Stimulated activated CD4-positive, alpha-beta T cell treated with anti-CD3 and anti-CD28 coated beads, Interleukin-2, amount 100 ng/mL, for 48 hours (primary cell): ENCODE results near the gene COL23A1.
"Not testable (repeated sequence)": the region's sequence is repeated elsewhere in the genome, so short reads cannot be mapped to it uniquely, and the experiment has no call there.

Source experiments
- DNase-seq, 2 donors: peaks; one replicate each; pipeline ENCODE4 v3.0.0-alpha.2; 2020

The COL23A1 gene

GRCh38 chr5:178370102-178370501 lies 220.1 kb downstream of the COL23A1 start:
- DNase-seq: no peak

GRCh38 chr5:178369469-178369868 lies 220.7 kb downstream of the COL23A1 start:
- DNase-seq: not testable (repeated sequence)

GRCh38 chr5:178368716-178369300 lies 221.4 kb downstream of the COL23A1 start:
- no peak for DNase-seq

- DNase-seq: no peak
These were observed 221.9 kb downstream of the COL23A1 start for GRCh38 chr5:178368274-178368673.

- DNase-seq: no peak
These were observed 222.5 kb downstream of the COL23A1 start for GRCh38 chr5:178367736-178368120.

GRCh38 chr5:178366998-178367735 lies 223.0 kb downstream of the COL23A1 start:
- no peak for DNase-seq

- DNase-seq: no peak
These were observed 224.4 kb downstream of the COL23A1 start for GRCh38 chr5:178365501-178366440.

- DNase-seq: no peak
These were observed 225.9 kb downstream of the COL23A1 start for GRCh38 chr5:178364326-178364675.

- no peak for DNase-seq
These were observed 226.5 kb downstream of the COL23A1 start for GRCh38 chr5:178363501-178364325.

GRCh38 chr5:178361657-178362445 lies 228.3 kb downstream of the COL23A1 start:
- no peak for DNase-seq

GRCh38 chr5:178360926-178361235 lies 229.3 kb downstream of the COL23A1 start:
- DNase-seq: no peak

GRCh38 chr5:178360222-178360925 lies 229.8 kb downstream of the COL23A1 start:
- no peak for DNase-seq

GRCh38 chr5:178359738-178360137 lies 230.5 kb downstream of the COL23A1 start:
- DNase-seq: no peak

GRCh38 chr5:178357678-178358077 lies 232.5 kb downstream of the COL23A1 start:
- no peak for DNase-seq

- no peak for DNase-seq
These were observed 233.1 kb downstream of the COL23A1 start for GRCh38 chr5:178357121-178357521.

GRCh38 chr5:178356431-178356872 lies 233.7 kb downstream of the COL23A1 start:
- no peak for DNase-seq

GRCh38 chr5:178355671-178356070 lies 234.5 kb downstream of the COL23A1 start:
- no peak for DNase-seq

- DNase-seq: no peak
These were observed 236.7 kb downstream of the COL23A1 start for GRCh38 chr5:178353461-178353860.

GRCh38 chr5:178352035-178352349 lies 238.2 kb downstream of the COL23A1 start:
- no peak for DNase-seq

GRCh38 chr5:178351221-178352034 lies 238.8 kb downstream of the COL23A1 start:
- DNase-seq: no peak
